ENCODE data around the gene MAP2K3.
"Not testable (repeated sequence)": the region's sequence is repeated elsewhere in the genome, so short reads cannot be mapped to it uniquely, and the experiment has no call there.

DNA sequence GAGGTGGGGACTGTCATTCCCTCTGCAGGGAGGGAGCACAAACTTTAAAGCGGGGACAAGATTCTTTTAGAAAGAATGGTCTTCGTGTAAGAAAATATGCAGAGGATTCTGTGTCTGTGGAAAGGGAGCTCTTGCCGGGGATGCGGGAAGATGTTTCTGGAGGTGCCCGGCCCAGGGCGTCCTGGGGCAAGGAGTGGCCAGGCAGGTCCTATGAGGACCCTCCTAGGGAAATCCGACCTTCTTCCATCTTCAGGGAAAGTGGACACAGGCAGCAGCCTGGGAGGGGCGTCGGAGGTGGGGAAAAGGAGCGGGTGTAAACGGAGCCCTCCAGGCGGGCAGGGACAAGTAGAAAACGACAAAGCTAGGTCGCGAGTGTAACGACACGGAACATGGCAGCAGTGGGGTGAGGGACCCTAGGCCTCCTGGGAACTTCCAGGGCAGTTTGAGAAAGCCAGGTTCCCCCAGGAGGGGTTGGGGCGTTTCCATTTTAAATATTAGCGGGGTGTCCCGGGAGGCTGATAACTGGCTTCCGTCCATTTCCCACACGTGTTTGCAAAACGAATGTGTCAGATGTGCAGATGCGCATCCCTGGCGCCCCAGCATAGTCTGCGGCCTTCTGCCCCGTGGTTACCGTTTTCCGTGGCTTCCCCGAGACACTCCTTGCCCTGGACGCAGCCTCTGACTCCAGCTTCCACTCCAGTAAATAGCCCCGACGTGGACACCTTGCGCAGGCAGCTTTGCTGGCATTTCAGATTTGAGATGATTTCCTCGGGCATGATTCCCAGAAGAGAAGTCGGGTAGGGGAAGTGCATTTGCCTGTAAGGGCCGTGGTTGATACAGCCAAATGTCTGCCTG is 39.0 kb downstream of the MAP2K3 start:
- TF ChIP-seq, protein P1, sequence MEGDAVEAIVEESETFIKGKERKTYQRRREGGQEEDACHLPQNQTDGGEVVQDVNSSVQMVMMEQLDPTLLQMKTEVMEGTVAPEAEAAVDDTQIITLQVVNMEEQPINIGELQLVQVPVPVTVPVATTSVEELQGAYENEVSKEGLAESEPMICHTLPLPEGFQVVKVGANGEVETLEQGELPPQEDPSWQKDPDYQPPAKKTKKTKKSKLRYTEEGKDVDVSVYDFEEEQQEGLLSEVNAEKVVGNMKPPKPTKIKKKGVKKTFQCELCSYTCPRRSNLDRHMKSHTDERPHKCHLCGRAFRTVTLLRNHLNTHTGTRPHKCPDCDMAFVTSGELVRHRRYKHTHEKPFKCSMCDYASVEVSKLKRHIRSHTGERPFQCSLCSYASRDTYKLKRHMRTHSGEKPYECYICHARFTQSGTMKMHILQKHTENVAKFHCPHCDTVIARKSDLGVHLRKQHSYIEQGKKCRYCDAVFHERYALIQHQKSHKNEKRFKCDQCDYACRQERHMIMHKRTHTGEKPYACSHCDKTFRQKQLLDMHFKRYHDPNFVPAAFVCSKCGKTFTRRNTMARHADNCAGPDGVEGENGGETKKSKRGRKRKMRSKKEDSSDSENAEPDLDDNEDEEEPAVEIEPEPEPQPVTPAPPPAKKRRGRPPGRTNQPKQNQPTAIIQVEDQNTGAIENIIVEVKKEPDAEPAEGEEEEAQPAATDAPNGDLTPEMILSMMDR (conservative IDR thresholded peaks at IDR 0.05 in 1 of 2, IDR thresholded peaks at IDR 0.05 in 1 of 2; ENCODE audit: low read depth in 1 of 2, low read length in 2 of 2) = not testable (repeated sequence)
- TF ChIP-seq EZH2 (IDR thresholded peaks at IDR 0.05; ENCODE audit: low read length, missing control alignments) = not testable (repeated sequence)
